ENCODE measurements around the gene FANK1.

DNA sequence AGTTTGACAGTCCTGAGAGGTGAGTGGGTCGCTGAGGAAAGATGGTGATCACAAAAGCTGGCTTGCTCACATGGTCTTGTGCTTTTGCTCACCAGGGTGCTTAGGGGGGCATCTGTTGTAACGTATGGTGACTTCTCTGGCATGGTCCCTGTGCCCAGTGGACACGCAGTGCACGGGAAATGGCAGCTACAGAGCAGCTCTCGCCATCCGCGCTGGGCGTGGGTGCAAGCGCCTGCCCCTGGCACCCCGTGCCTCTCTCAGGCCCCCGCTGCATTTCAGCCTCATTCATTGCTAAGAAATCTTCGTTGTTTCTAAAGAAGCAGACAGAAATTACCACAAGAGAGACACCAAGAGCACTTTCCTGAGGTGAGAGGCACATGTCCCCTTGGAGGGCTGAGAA is 101.2 kb downstream of the FANK1 start:
- TF ChIP-seq PBX3 (IDR thresholded peaks at IDR 0.05): no peak
- no peak for TF ChIP-seq POLR2AphosphoS5 (IDR thresholded peaks at IDR 0.05; ENCODE audit: low read depth, low read length)
- TF ChIP-seq CTCF (IDR thresholded peaks at IDR 0.05): no peak

Data from SK-N-SH (cell line).